Fibroblast of villous mesenchyme (primary cell): ENCODE results near the gene ARHGEF35. TPM values are rescaled to one million over a fixed set of nuclear protein-coding genes. Genes with fewer than 3 reads are reported as not detected.
"Not testable (repeated sequence)": the region's sequence is repeated elsewhere in the genome, so short reads cannot be mapped to it uniquely, and the experiment has no call there.

Source experiments
- DNase-seq: peaks from one replicate; pipeline ENCODE4 v3.0.0-alpha.2; 2010; ENCODE audit warnings: low read depth
- H3K4me3 ChIP-seq: 2 replicates; pipeline ENCODE4 v1.5.1; 2011; ENCODE audit warnings: low read depth, mild to moderate bottlenecking, low read length
- total RNA-seq: library from RNA; depleted of rRNA; stranded (reverse); fragments of >200 nt; gene quantifications from 2 replicates; pipeline ENCODE4 v1.2.3, GENCODE V29; 2012

The ARHGEF35 gene
- 0.97 and 3.0 TPM in 2 replicates for total RNA-seq

DNA sequence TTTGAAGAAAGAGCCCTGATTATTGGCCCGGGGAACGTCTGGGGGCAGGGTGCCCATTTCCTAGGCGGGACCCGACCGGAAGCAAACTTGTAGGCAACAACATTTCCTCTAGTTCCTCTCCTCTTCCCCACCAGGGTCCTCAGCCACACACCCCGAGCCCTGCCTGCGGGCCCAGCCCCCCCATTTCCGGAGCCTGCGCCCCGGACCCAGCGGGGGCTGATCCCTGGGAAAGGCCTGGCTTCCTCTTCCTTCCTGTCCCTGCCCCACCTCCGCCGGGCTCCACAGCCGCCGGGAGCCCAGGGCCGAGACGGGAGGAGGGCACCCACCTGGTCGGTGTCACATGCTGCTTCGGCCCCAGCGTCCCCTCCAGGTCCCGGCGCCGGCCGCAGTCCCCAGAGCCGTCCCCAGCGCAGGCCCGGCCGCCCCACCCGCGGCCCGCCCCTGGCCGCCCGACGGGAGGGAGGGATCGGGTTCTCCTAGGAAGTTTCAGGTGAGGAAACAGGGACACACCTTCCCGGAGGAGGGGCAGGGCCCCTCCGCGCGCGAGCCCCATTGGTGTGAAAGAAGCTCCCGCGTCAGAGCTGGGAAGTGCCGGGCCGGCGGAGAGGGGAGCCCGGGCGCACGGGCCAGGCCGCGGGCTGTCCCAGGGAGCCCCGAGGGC lies at the start of gene ARHGEF35:
Gene ARHGEF35, minus strand, starts transcription at position 622 of the 661 bp plus-strand sequence. CDS start 7,450 bp downstream, outside the sequence.
- H3K4me3 ChIP-seq, DNase-seq: not testable (repeated sequence)

DNA sequence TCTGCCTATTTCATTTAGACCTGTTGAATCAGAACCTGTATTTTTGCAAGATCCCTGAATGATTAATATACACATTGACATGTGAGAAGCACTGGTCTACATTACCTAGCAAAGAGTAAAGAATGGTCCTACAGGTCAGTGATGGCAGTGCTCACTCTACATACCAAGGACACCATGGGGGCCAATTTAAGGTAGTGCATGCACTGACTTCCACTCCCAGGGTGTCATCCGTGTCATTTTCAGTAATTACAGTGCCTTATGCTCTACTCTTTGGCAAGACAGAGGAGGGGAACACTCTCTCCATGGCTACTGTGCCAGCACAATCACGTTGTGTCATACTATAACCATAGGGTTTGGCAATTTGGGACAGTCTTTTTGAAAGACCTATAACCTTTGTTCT lies 49.7 kb upstream of the ARHGEF35 start:
- DNase-seq, H3K4me3 ChIP-seq: not testable (repeated sequence)

GRCh38 chr7:144239365-144239764 lies 43.7 kb upstream of the ARHGEF35 start, which contains the start of gene OR2A42:
Gene OR2A42 (minus strand): TSS chr7:144239605. CDS start chr7:144232843, 6,762 bp downstream.
- not testable (repeated sequence) for DNase-seq, H3K4me3 ChIP-seq

DNA sequence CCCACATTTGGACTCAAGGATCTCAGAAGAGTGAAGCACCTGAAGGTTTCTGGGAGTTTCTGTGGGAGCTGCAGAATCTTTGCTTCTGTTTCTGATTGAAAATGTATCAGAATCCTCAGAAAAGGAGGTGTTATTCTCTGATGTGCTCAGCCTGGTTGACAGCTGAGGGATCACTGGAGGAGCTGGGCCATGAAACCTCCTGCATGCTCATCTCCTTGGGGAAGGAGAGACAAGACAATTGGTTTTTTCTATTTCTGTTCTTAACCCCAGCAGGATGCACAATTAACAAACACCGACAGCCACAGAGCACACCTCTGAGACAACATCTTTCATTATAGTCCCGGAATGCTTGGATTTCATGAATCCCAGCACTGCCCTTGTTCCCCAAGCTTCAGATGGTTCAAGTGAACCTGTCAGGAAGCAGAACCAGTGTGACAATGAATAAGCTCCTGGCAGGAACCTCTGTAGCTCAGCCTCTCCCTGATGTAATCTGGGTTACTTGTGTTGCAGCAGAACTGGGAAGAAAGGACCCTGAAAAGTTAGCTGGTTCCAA lies 43.0 kb upstream of the ARHGEF35 start:
- DNase-seq, H3K4me3 ChIP-seq: not testable (repeated sequence)

DNA sequence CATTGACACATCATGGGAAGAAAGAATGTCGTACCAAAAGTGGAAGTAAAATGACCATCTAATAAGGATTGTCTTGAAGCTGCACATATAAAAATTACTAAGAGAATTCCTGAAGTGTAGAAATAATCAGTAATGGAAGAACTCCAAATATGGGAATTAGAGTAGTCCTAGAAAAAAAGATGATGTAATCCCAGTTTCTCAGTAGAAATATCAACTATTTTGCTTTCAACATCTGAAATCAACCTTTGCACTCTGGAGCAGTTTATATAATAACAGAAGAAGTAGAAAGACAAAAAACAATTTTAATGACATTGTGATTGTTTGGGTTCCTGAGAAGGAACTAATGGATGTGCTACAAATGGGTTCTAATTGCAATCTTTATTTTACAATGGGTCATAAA lies 37.4 kb upstream of the ARHGEF35 start:
- not testable (repeated sequence) for H3K4me3 ChIP-seq, DNase-seq

DNA sequence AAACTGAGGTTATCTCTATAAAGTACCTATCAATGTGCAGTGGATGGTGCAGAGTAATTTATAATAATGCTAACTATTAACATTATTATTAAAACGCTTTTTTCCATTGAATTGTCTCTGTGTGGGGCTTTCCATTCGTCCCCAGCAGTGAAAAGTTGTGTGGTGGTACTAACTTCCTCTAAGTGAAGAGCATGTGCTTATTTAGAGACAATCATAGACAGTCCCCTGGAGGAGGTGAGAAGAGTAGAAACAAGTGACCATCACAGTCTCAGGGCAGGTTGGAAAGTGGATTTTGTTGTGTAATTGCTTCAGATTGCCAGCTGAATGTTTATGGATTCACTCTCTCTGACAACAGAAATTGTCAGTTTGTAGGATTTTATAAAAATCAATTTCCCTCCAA lies 35.4 kb upstream of the ARHGEF35 start:
- DNase-seq, H3K4me3 ChIP-seq: not testable (repeated sequence)

GRCh38 chr7:144228810-144229209 lies 33.2 kb upstream of the ARHGEF35 start:
- DNase-seq, H3K4me3 ChIP-seq: not testable (repeated sequence)

DNA sequence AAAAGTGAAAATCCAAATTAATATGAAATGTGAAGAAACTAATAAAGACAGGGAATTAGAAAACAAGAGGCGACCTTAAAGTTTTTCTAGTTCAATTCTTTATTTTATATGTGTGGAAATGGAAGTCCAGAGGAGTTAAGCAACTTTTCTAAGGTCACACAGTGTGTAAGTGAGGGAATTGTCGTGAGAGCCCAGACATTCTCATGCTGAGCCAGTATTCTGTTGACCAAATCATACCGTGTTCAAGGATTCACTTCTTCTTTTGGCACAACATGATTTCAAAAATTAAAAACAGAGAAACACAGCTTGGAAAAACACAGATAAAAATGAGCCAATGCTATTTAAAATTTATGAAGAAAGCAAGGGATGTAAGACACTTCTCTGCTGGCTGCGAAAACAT lies 31.2 kb upstream of the ARHGEF35 start:
- H3K4me3 ChIP-seq, DNase-seq: not testable (repeated sequence)

GRCh38 chr7:144223675-144224074 lies 28.0 kb upstream of the ARHGEF35 start:
- not testable (repeated sequence) for DNase-seq, H3K4me3 ChIP-seq

GRCh38 chr7:144220531-144220930 lies 24.9 kb upstream of the ARHGEF35 start:
- DNase-seq, H3K4me3 ChIP-seq: not testable (repeated sequence)

- not testable (repeated sequence) for H3K4me3 ChIP-seq, DNase-seq
Measured at GRCh38 chr7:144219149-144219548, 23.5 kb upstream of the ARHGEF35 start.

GRCh38 chr7:144218581-144218980 lies 22.9 kb upstream of the ARHGEF35 start:
- H3K4me3 ChIP-seq, DNase-seq: not testable (repeated sequence)

DNA sequence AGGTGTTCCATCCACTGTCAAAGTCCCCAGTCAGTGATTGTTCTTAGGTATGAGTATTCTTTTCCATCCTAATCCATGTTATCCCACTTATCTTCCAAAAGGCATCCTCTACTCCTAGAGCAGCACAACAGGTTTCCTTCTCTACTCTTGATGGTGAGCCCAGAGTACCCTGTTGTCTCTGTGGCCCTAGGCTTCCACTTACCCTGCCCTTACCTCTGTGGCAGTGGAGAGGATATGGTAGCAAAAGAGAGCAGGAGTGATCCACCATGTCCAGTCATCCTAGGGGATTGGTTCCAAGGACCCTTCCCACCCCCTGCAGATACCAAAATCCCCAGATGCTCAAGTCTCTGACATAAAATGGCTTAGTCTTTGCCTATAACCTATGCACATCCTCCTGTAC lies 21.6 kb upstream of the ARHGEF35 start:
- not testable (repeated sequence) for DNase-seq, H3K4me3 ChIP-seq

- DNase-seq, result not testable (repeated sequence)
Measured at GRCh38 chr7:144205306-144205705, 9.7 kb upstream of the ARHGEF35 start.

DNA sequence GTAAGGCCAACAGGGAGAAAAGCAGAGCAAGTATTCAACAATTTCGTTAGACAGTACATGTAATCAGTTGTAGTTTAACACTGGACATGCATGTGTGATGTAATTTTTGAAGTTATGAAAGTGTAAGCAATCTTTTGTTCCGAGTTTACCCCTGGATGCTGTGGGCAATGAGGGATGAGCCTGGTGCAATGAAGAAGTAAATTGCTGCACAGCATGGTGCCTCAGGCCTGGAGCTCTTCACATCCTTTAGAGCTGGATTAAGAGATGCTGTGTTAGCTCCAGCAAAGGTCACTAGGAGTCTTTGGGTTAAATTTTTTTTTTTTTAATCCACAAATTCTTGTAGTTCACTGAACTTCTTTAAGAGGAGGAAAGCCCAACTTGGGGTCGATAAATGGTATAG lies 7.5 kb upstream of the ARHGEF35 start:
- not testable (repeated sequence) for DNase-seq, H3K4me3 ChIP-seq

More at GRCh38 chr7:144205306-144205705, 9.7 kb upstream of the ARHGEF35 start:
- H3K4me3 ChIP-seq, result not testable (repeated sequence)

DNA sequence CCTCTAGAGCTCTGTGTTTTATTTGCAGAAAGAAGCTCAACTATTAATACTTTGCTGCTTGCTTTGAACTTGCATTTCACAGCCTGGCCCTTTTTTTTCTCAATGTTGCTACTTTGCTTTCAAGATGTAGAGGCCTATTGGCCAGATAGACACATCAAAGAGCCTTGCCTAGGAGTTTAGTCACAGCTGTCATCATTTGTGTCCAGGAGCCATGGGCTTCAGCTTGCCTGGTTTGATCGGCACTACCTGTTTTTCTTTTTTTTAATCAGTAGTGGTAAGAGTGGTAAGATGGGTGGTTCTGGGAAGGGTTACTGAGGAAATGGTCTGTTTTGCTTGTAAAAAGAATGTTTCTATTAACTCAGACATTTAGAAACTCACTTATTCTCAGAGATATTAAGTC lies 6.3 kb upstream of the ARHGEF35 start:
- H3K4me3 ChIP-seq, DNase-seq: not testable (repeated sequence)

DNA sequence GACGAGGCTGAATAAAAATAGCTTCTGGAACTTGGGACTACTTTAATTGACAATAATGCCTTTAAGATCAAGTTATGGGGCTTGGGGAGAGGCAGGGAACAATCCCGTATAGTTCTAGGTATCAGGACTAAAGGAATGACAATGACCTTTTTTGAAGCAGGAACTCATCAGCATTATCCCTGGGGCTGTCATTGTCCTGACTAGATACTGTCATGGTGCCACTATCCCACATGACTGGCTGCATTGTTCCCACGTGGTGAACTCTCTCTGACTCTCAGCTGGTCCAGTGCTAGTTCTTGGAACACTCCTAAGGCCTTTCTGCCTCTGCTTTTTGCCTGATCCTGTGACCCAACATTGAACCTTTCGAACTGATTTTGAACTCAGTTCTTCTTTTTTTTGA lies 3.3 kb upstream of the ARHGEF35 start:
- DNase-seq, H3K4me3 ChIP-seq: not testable (repeated sequence)

GRCh38 chr7:144194453-144194852 lies 1.2 kb downstream of the ARHGEF35 start:
- not testable (repeated sequence) for H3K4me3 ChIP-seq, DNase-seq

DNA sequence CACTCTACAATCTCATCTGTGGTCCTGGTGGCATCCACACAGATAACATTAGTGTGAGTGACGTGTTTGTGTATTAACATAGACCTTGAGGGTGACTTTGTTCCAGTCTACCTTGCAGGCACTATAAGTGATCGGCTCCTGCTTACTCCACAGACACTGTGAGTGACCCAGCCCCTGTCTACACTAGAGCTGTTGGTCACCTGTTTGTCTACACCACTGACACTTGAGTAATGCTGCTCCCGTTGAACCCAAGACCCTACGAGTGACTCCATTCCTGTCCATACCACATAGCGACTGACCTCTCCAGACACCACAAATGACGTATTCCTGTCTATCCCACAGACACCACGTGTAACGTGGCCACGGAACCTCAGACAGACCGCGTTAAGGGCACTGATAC lies 1.9 kb downstream of the ARHGEF35 start:
- not testable (repeated sequence) for DNase-seq, H3K4me3 ChIP-seq

DNA sequence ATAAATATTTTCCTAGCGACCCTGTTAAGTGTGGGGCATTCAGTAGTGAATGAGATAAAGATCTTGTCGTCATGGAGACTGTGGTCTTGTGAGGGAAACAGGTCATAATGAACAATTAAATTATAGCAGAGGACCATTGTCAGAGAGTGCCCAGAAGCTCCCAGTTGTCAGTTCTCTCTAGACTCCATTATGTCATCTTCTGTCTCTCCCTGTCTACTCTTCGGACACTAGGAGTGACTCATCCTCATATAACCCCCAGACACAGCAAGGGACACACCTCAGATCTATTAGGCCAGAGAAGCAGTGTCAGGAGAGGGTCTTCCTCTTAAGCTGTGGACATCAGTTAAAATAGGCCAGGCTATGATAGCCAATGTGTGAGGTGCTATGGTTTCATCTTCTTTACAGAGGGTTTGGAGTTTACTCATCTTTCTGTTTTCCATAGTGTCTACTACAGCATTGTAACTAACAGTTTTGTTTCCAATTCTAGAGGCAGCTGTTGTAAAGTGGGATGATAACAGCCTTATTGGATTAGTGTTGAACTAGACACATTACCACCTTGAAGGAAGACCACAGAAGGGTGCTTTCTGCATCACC lies 7.0 kb downstream of the ARHGEF35 start:
- DNase-seq, H3K4me3 ChIP-seq: not testable (repeated sequence)
